22Rv1 (cell line): ENCODE results near the gene GLIS1.

Experiments
- CTCF ChIP-seq: fragments of 450-650 bp; IDR thresholded peaks from 2 replicates; pipeline ENCODE4 v1.5.1; 2017; ENCODE audit warnings: mild to moderate bottlenecking
- ZFX ChIP-seq: fragments of 450-650 bp; IDR thresholded peaks from 2 replicates; pipeline ENCODE4 v1.6.1; 2017; ENCODE audit warnings: antibody characterized with exemption, borderline replicate concordance

GRCh38 chr1:53562291-53562980 is 176.5 kb downstream of the GLIS1 start:
- no peak for TF ChIP-seq CTCF
- TF ChIP-seq ZFX: no peak
